Measurements from ENCODE around the gene AEBP1.
A peak's percentile ranks its signal among the peaks of the same experiment; 100 is the strongest.

AEBP1 gene

GRCh38 chr7:44103923-44104859, at the start of gene AEBP1:
Gene AEBP1, plus strand, starts transcription at chr7:44104345. Its CDS starts 321 bp downstream, at chr7:44104666.
- no peak for DNase-seq (ENCODE audit: low read depth)

GRCh38 chr7:44056681-44057080, 47.5 kb upstream of the AEBP1 start:
- DNase-seq (ENCODE audit: low read depth): no peak

DNA sequence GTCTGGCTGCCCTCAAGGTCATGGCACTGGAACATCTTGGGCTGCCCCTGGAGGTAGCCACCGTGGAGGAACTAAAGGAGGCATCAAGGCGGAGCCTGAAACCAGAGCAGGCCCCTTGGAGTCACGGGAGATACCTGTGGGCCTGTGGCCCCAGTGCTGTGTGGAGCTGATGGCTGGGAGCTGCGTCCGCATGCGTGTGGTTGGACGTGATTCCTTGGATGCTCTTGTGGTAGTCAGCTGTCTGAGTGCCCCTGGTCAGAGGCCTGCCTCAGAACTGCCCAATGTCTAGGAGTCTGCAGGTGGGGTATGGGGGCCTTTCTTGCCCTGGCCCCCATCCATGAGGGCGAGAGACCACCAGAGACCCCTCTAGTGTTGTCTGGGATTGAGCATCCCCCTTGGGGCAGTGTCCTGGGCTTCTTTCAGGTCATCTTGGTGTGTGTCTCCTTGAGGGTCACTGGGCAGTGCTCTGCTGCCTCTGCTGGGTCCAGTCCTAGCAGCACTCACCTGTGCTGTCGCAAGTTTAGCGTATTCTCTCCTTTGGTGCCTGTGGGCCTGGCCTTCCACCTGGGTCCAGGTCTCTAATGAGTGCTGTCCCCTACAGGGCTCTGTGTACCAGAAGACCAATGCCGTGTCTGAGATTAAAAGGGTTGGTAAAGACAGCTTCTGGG, 46.8 kb upstream of the AEBP1 start:
- no peak for DNase-seq (ENCODE audit: low read depth)

DNA sequence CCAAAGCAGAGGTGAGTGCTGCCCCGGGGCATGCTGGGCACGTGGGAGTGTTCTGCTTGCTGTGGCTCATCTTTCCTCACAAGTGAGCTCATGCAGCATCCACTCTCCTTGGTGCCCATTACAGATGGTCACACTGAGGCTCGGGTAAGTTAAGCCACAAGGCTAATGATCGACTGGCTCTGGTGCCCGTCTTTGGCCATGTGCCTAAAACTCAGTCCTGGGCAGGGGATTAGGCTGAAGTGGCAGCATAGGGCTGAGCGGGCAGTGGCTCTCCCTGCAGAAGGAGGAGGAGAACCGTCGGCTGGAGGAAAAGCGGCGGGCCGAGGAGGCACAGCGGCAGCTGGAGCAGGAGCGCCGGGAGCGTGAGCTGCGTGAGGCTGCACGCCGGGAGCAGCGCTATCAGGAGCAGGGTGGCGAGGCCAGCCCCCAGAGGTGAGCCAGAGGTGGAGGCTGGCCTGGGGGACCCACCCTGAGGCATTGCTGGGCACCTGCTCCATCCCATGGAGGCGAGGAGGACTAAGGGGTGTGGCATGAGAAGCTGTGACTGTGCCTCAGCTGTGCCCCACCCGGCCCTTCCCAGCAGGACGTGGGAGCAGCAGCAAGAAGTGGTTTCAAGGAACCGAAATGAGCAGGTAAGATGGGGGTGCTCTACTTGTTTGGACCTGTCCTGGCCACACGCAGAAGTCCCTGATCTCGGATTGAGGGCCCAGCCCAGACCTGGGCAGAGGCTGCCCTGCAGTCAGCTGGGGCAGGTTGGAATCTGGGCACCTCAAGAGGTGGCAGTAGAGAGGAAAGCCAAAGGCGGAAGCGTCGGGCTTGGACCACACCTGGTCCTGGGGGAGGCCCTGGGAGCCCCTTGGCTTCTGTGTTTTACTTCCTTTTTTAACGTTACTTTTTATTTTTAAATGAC, 46.0 kb upstream of the AEBP1 start:
- no peak for DNase-seq (ENCODE audit: low read depth)

GRCh38 chr7:44058759-44059218, 45.4 kb upstream of the AEBP1 start:
- no peak for DNase-seq (ENCODE audit: low read depth)

DNA sequence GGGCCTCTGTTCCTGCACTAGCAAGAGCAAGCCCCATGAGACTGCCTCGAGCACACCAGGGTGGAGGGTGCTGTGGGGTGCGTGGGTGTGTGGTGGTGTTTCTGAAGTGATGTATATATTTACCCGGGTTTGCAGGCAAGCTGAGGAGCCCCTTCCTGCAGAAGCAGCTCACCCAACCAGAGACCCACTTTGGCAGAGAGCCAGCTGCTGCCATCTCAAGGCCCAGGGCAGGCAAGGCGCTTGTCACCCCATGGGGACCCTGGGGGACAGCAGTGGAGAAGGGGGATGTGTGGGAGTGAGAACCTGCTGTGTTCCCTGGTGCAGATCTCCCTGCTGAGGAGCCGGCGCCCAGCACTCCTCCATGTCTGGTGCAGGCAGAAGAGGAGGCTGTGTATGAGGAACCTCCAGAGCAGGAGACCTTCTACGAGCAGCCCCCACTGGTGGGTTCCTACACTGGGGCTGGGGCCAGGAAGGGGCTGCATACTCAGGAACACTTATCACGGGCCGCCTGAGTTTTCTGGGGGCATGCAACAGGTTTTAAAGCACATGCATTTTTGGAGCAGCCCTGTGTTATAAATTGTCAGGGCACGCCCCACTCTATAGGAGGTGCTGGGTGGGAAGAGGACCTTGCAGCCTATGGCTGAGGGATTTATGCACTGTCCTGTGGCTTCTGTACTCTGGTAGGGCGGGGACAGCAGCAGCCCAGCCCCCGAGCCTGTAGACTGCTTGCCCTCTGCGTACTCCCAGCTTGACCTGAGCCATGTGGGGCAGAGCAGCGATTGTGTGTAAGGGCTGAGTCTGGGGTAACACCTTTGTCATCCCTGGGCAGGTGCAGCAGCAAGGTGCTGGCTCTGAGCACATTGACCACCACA, 44.7 kb upstream of the AEBP1 start:
- peak; percentile 33 for DNase-seq (ENCODE audit: low read depth)

GRCh38 chr7:44060091-44060947, 43.8 kb upstream of the AEBP1 start:
- DNase-seq (ENCODE audit: low read depth): no peak

DNA sequence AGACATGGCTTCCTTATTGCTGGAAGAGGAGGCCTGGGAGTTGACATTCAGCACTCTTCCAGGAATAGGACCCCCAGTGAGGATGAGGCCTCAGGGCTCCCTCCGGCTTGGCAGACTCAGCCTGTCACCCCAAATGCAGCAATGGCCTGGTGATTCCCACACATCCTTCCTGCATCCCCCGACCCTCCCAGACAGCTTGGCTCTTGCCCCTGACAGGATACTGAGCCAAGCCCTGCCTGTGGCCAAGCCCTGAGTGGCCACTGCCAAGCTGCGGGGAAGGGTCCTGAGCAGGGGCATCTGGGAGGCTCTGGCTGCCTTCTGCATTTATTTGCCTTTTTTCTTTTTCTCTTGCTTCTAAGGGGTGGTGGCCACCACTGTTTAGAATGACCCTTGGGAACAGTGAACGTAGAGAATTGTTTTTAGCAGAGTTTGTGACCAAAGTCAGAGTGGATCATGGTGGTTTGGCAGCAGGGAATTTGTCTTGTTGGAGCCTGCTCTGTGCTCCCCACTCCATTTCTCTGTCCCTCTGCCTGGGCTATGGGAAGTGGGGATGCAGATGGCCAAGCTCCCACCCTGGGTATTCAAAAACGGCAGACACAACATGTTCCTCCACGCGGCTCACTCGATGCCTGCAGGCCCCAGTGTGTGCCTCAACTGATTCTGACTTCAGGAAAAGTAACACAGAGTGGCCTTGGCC, 43.0 kb upstream of the AEBP1 start:
- DNase-seq (ENCODE audit: low read depth): no peak

- DNase-seq (ENCODE audit: low read depth): no peak
Observed at GRCh38 chr7:44061645-44062179, 42.4 kb upstream of the AEBP1 start.

- DNase-seq (ENCODE audit: low read depth): no peak
Observed at GRCh38 chr7:44062180-44062902, 41.8 kb upstream of the AEBP1 start.

- no peak for DNase-seq (ENCODE audit: low read depth)
Observed at GRCh38 chr7:44062903-44063295, 41.2 kb upstream of the AEBP1 start.

GRCh38 chr7:44063547-44063893, 40.6 kb upstream of the AEBP1 start:
- no peak for DNase-seq (ENCODE audit: low read depth)

GRCh38 chr7:44063894-44064651, 40.1 kb upstream of the AEBP1 start:
- DNase-seq (ENCODE audit: low read depth): no peak

GRCh38 chr7:44064791-44065430, 39.2 kb upstream of the AEBP1 start:
- DNase-seq (ENCODE audit: low read depth): no peak

DNA sequence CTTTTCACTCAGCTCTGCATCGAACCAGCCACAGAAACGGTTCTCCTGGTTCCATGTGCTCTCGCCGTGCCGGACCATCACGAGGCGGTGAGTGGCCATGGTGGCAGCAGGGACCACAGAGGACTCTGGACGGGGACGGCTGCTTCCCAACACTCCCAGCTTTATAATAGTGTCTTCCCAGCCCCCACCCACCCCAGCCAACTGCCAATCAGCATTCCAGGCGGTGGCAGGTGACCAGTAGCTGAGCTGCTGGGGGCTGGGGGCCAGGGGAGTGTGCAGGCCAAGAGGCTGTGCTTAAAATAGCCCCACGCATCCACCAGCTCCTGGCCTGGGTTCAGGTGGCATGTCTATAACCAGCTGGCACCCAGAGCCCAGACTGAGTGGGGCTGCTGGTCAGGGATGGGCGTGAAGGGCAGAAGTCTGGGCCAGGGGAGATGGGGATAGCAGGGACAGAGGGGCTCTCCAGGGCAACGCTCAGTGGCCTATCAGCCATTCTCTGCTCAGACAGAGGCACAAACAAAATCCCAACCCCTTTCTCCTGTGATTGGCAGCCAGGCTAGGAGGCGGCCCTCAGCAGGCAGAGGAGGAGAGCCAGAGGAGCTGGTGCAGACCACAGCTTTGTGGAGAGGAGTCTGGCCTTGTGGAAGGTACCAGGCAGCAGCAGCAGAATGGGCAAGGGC, 38.6 kb upstream of the AEBP1 start, which contains the start of gene PGAM2:
Gene PGAM2, minus strand, starts transcription at position 137 of the 680 bp plus-strand sequence. Its CDS starts 38 bp downstream, at position 99.
- no peak for DNase-seq (ENCODE audit: low read depth)

DNA sequence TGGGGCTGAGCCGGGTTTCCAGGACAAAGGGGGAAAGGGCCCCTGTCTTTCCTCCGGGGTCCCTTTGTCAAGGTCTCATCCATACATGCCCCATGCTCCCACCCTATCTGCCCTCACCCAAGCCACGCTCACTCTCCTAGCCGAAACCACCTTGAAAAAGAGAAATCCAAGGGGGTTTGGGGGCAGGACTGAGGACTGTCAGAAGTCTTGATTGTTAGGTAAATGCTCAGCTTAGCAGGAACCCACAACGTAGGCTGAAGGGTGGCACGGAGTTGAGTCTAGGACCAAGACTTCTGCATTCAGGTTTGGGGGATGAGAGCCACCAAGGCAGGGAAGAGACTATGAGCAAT, 38.1 kb upstream of the AEBP1 start:
- DNase-seq (ENCODE audit: low read depth): no peak

Measured in stimulated activated CD8-positive, alpha-beta memory T cell treated with anti-CD3 and anti-CD28 coated beads, Interleukin-4, amount 100 ng/mL, for 24 hours (primary cell).